SK-N-MC (cell line): ENCODE measurements around the gene FEM1A.

Experiments
- EZH2 ChIP-seq: fragments of 200-600 bp; sonication (generic); IDR thresholded peaks from one replicate; pipeline ENCODE4 v1.6.1; 2017; ENCODE audit warnings: antibody characterized with exemption
- FOXP2 ChIP-seq: optimal IDR thresholded peaks from 2 replicates; pipeline ENCODE3; 2011; ENCODE audit warnings: mild to moderate bottlenecking, moderate library complexity; ENCODE audit not compliant: insufficient read depth; ENCODE audit errors: extremely low read length, control extremely low read depth
- POLR2AphosphoS5 ChIP-seq: IDR thresholded peaks from 2 replicates; pipeline ENCODE4 v1.6.1; 2012; ENCODE audit warnings: mild to moderate bottlenecking, low read depth, low read length, borderline replicate concordance

- TF ChIP-seq EZH2 (no peak), POLR2AphosphoS5 (no peak), FOXP2 (no peak)
Measured at GRCh38 chr19:4829001-4829712, 37.6 kb downstream of the FEM1A start.
